HEK293 (cell line): ENCODE measurements around the gene CAPN10.

Experiments used
- CTCF ChIP-seq: fragments of 450-650 bp; formaldehyde crosslinking; IDR thresholded peaks from 2 replicates; pipeline ENCODE4 v1.5.1; 2016; ENCODE audit warnings: missing biosample characterization, missing genetic modification characterization
- KLF16 ChIP-seq: fragments of 450-650 bp; formaldehyde crosslinking; IDR thresholded peaks from 2 replicates; pipeline ENCODE4 v1.5.1; 2017; ENCODE audit warnings: missing biosample characterization, missing genetic modification characterization
- REST ChIP-seq: fragments of 450-650 bp; formaldehyde crosslinking; IDR thresholded peaks from 2 replicates; pipeline ENCODE4 v1.5.1; 2016; ENCODE audit warnings: missing biosample characterization, missing genetic modification characterization
- ZNF302 ChIP-seq: fragments of 450-650 bp; formaldehyde crosslinking; IDR thresholded peaks from 2 replicates; pipeline ENCODE4 v1.5.1; 2016; ENCODE audit warnings: missing biosample characterization, missing genetic modification characterization, low read depth
- ZNF37A ChIP-seq: fragments of 450-650 bp; IDR thresholded peaks from 2 replicates; pipeline ENCODE4 v1.5.1; 2018; ENCODE audit warnings: missing biosample characterization, missing genetic modification characterization
- ZNF398 ChIP-seq: fragments of 450-650 bp; formaldehyde crosslinking; IDR thresholded peaks from 2 replicates; pipeline ENCODE4 v1.5.1; 2017; ENCODE audit warnings: missing biosample characterization, missing genetic modification characterization
- ZNF416 ChIP-seq: fragments of 450-650 bp; formaldehyde crosslinking; IDR thresholded peaks from 2 replicates; pipeline ENCODE4 v1.5.1; 2016; ENCODE audit warnings: missing biosample characterization, missing genetic modification characterization
- ZNF660 ChIP-seq: fragments of 450-650 bp; IDR thresholded peaks from 2 replicates; pipeline ENCODE4 v1.5.1; 2018; ENCODE audit warnings: missing biosample characterization, mild to moderate bottlenecking, missing genetic modification characterization
- ZNF670 ChIP-seq: fragments of 450-650 bp; formaldehyde crosslinking; IDR thresholded peaks from 2 replicates; pipeline ENCODE4 v1.5.1; 2016; ENCODE audit warnings: missing biosample characterization, missing genetic modification characterization, low read depth
- ZNF707 ChIP-seq: fragments of 450-650 bp; formaldehyde crosslinking; IDR thresholded peaks from 2 replicates; pipeline ENCODE4 v1.5.1; 2016; ENCODE audit warnings: missing biosample characterization, missing genetic modification characterization

- no peak for TF ChIP-seq ZNF707
- TF ChIP-seq CTCF (tag by site-specific recombination): no peak
- no peak for TF ChIP-seq ZNF37A (tag by site-specific recombination)
- TF ChIP-seq REST: no peak
- TF ChIP-seq ZNF416 (tag by site-specific recombination): no peak
- no peak for TF ChIP-seq KLF16 (tag by site-specific recombination)
- TF ChIP-seq ZNF302: no peak
- TF ChIP-seq ZNF660 (tag by site-specific recombination): no peak
- no peak for TF ChIP-seq ZNF398 (tag by site-specific recombination)
- TF ChIP-seq ZNF670 (tag by site-specific recombination): no peak
Observed at GRCh38 chr2:240643093-240643810, 56.7 kb downstream of the CAPN10 start.
